ENCODE results near the gene TMEM127.

GRCh38 chr2:96271995-96272394 lies 6.2 kb upstream of the TMEM127 start:
- TF ChIP-seq CTCF (IDR thresholded peaks at IDR 0.05; ENCODE audit: poor library complexity) (no peak), EZH2phosphoT487 (IDR thresholded peaks at IDR 0.05; ENCODE audit: low read depth, severe bottlenecking, unreplicated experiment) (no peak), EZH2 (IDR thresholded peaks at IDR 0.05; ENCODE audit: borderline replicate concordance) (no peak)

All from hepatocyte (in vitro differentiated cells).